ENCODE data around the gene SIAE.

SIAE gene, protein sequence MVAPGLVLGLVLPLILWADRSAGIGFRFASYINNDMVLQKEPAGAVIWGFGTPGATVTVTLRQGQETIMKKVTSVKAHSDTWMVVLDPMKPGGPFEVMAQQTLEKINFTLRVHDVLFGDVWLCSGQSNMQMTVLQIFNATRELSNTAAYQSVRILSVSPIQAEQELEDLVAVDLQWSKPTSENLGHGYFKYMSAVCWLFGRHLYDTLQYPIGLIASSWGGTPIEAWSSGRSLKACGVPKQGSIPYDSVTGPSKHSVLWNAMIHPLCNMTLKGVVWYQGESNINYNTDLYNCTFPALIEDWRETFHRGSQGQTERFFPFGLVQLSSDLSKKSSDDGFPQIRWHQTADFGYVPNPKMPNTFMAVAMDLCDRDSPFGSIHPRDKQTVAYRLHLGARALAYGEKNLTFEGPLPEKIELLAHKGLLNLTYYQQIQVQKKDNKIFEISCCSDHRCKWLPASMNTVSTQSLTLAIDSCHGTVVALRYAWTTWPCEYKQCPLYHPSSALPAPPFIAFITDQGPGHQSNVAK

DNA sequence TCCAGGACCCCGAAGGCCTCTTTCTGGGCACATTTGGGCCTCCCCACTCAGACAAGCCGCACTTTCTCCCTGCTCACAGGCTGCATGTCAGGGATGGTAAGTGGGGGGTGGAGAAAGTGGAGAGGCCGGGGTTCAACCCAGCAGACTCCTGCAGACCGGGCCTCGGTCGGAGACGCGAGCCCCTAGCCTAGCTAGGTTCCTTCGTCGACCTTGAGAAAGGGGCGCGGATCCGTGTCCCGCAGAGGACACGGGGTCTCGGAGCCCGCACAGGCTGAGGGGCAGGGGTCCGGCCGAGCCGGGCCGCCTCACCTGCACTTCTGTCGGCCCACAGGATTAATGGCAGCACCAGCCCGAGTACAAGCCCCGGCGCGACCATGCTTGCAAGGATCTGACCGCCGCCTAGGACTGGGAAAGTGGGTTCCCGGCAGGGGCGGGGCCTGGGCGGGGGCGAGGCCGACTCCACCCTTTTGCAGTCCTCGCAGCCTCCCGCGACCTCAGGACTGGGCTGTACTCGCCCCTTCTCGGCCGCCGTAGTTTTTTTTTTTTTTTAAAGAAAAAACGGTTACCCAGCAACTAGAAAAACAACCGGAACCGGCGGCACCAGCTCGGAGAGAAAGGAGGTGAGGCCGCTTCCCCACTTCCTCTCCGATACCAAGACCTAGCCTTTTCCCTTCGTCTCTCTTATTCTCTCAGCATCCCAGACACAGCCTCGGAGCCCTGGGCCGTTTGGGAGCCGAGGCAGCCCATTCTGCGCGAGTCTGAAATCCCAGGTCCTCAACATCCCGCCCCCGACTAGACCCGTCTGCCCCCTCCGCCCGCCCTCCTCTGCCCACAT lies at the start of gene SIAE, which contains the start of gene SPA17:
TSS of gene SIAE (minus strand) at position 407 of the 835 bp plus-strand sequence. CDS start at position 376, 31 bp downstream.
TSS of gene SPA17 (plus strand) at position 572 of the 835 bp plus-strand sequence. CDS start 1,361 bp downstream, outside the sequence.
- peak; percentile 100 for DNase-seq

GRCh38 chr11:124722176-124722575 lies 48.6 kb upstream of the SIAE start:
- DNase-seq = no peak

DNA sequence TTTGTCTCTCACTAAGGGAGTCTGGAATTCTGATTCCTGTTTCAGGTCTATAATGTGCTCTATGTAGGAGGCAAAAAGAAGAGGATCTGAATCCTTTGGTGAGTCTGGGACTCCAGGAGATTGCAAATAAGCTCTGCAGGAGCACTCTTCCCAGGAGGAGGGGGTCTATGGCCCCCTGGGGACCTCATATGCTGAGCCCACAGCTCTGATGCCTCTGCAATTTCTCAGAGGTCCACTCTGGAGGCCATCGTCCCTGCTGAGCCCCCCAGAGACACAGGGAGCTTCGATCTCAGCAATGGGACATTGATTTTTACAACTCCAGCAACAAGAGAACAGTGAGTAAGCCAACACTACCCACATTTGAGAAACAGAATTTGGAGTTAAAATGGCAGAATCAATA lies 46.0 kb upstream of the SIAE start:
- DNase-seq = no peak

GRCh38 chr11:124718801-124719200 lies 45.3 kb upstream of the SIAE start:
- DNase-seq = no peak

GRCh38 chr11:124717786-124718651 lies 44.5 kb upstream of the SIAE start:
- peak; percentile 54 for DNase-seq

DNA sequence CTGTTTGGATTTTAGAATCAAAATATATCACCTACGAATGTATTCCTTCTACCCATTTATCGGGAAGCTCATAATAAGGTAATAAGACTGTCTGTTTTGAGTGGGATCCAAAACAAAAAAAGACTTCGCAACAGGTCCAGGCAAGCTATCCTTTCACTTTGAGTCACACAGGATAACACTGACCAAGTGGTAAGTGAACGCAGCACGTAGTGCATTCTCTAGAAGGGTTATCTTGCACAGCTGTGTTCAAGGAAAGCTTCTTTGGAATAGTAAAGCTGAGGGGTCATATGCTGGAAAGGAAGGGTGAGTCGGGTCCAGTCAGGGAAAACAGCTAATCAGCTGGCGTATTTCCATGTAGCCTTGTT lies 43.9 kb upstream of the SIAE start:
- no peak for DNase-seq

DNA sequence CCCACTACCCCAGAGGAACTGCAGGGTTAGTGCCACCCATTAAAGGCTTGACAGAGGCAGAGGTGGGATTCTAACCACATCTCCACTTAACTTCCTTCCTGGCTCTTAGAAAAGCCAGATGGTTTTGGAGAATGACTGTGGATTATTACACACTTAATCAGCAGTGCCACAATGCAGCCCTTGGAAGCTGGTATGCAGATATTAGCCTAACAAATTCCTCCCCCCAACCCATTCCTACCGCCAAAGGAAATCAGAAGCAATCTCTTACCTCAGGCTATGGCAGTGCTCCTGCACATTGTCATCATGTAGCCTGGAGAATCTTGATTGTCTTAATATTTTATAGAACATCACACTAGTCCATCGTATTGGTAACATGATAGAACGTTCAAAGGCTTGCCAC lies 43.1 kb upstream of the SIAE start:
- DNase-seq = peak; percentile 48

GRCh38 chr11:124712392-124712791 lies 38.9 kb upstream of the SIAE start:
- DNase-seq = no peak

DNA sequence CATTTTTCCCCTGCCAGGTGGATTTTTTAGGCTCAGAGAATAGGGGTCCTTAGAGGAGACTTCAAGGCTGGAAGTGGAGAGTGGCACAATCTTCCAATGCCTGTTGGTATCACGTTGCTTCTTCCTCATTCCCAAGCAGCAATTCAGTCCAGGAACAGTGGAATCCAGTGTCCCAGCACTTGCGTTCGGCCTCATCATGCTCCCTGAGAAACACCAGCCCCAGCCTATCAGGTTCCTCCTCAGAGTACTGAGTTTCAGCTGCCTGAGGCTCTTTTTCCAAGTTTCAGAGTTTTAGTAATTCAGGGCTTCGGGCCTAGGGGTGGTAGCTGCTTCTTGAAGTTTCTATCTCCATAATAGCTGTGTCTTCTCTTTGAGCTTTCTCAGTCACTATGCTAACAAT lies 34.3 kb upstream of the SIAE start:
- DNase-seq = no peak

- DNase-seq = no peak
These were observed 26.5 kb upstream of the SIAE start for GRCh38 chr11:124700028-124700427.

DNA sequence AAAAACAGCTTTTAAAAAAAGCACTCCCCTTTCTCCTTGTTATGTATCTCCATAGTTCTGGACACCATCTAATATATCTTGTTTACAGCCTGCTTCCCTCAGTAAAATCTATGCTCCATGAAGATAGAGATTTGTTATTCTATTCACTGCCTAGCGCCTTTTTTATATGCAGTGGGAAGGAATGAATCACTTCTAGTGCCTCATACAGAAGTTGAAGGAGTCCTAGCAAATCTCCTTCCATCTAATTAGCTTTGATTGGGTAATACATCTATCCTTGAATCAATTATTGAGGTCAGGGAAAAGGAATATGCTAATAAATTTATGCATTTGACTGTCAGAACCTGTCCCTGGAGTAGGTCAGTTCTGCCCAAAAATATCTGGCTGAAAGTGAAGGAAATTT lies 26.0 kb upstream of the SIAE start:
- DNase-seq = no peak

DNA sequence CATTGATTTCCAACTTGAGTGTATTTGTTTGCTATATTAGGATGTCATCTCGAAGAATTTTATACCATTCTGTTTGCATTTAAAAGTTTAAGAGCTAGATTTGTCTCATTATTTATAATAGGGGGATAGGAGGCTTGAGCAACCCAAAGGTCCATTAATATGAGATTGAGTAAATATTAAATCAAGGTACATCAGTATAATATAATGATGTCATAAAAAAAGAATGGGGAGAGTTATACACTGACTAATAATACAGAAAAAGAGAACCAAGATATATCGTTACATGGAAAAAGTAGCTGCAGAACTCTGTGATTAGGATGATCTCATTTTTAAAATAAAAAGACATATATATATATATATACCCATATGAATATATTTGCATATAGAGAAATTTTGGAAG lies 19.6 kb upstream of the SIAE start:
- DNase-seq = no peak

DNA sequence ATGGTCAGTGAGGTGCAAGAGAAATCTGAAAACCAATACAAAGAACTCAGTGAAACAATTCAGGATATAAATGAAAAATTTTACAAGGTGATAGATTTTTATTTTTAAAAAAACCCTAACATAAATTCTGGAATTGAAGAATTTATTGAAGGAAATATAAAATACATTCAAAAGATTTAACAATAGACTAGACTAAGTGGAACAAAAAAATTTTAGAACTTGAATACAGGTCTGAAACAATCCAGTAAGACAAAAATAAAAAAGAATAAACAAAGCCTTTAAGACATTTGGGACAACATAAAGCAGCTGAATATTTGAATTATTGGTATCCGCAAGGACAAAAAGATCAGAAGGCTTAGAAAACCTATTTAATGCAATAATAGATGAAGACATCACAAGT lies 8.9 kb upstream of the SIAE start:
- DNase-seq = no peak

DNA sequence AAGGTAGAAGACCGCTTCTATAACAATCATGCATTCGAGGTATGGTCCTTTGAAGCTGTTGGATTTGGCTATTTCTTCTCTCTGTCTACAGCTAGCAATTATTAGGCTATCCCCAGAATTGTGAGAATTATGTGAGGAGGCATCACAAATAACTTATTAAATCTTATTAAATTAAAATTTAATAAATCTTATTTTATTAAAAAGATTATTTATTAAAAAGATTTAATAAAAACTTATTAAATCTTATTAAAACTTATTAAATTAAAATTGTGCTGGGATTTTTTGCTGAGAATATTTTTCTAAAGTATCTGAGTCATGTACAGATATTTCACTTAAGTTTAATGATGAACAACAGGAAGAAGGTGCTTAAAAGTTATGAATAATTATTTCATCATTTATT lies 7.9 kb upstream of the SIAE start:
- DNase-seq = no peak

GRCh38 chr11:124678416-124678815 lies 4.9 kb upstream of the SIAE start:
- DNase-seq = no peak

DNA sequence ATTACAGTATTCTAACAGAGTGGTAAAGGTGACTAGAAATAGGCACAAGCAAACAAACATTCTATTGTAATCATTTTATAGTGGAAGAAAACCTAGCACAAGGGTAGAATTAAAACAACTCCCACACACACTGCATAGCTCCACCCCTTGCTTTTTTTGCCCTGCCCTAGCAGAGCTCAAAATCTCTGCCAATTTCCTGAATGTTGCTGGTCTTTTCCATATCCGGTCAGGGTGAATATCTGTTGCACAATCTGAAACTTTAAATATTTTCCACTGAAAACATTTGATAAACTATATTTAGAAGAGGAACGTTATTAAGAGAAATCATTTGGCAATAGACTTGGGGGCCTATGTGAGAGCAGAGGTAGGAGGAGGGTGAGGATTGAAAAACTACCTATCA lies 2.8 kb upstream of the SIAE start:
- DNase-seq = no peak

- DNase-seq = no peak
These were observed 1.0 kb upstream of the SIAE start for GRCh38 chr11:124674571-124674970.

DNA sequence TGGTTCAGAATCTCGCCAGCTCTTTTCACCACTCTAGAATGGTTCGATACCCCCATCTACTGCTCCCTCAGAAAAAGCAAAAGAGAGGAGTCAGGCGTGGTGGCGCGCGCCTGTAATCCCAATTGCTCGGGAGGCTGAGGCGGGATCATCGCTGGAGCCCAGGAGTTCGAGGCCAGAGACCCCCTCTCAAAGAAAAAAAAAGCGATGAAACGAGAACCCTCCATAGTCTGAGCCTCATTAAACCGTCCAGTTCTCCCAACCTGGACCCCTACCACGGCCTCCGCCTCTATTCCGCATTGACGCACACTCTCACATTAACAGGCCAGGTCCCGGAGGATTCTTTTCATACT lies 604 bp upstream of the SIAE start:
- DNase-seq = no peak

DNA sequence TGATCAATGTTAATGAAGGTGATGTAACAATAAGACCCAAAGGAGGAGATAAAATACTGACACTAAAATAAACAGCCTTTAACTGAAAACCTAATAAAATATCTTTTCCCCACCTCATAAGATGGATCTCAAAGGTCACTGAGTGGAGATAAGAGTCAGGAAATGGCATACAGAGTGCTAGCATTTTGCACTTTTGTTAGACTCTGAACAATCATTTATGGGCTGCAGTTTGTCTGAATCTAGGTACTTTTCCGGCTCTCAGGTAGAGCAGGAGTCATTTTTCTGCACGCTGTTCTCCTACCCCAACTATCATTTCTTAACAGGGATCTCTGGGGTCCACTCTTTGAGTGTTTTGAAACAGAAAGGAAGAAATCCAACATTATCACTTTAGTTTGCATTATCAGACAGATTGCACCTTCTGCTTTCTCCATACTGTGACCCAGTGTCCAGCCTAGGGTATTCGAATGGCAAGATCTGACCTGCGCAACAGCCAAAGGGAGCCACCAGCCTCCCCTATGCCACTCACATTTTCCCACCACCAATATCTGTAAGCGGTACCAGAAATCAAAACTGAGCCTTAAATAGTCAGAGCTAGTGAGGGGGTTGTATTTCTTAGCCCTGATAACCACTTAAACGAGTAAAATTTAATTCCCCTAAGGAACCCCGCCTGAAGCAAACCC lies 863 bp downstream of the SIAE start:
- no peak for DNase-seq

DNA sequence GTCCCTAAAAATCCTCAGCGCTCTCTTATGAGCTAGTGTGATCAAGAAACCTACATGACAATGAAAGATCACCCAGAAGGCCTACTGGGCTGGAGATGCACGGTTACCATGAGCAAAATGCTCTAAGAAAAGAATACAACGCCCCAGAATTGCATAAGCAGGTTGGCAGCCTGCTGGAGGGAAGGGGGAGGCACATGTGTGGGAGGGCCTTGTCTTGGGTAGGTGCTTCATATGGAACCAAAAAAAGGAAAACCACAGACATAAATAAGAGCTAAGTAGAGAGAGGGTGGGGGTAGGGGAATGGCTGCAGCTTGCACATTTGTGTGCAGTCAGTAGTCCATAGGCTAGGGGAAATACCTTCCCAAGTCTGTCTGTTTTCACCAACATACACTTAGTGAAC lies 2.8 kb downstream of the SIAE start:
- peak; percentile 100 for DNase-seq

- DNase-seq = peak; percentile 69
These were observed 4.3 kb downstream of the SIAE start for GRCh38 chr11:124669193-124669592.

DNA sequence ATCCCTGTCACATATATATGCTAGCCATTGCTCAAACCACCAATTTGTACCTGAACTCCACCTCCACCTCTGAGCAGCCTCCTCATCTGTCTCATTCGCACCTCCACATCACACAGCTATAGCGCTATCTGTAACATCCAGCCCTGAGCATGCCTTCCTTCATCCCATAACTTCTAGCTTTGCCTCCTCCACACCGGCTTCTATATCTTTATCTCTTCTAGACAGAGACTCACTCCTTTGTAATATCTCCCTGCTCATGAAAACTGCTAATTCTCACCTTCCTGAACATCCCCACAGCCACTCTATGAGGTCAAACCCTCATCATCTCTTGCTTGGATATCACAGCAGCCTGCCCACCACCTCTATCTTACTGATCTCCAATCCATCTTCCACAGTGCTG lies 5.9 kb downstream of the SIAE start:
- no peak for DNase-seq
